AG08395 (cell line): ENCODE data around the gene RBM24.
A peak's percentile ranks its signal among the peaks of the same experiment; 100 is the strongest.

Experiments used
- DNase-seq: peaks from one replicate; pipeline ENCODE4 v3.0.0; 2012; ENCODE audit warnings: mixed read lengths, low spot score

Gene RBM24

GRCh38 chr6:17281100-17281496 is at the start of gene RBM24:
RBM24 (plus strand) TSS chr6:17281361; CDS start chr6:17281582, 221 bp downstream.
- peak; percentile 53 for DNase-seq

- no peak for DNase-seq
Observed at GRCh38 chr6:17233531-17233930, 47.6 kb upstream of the RBM24 start.

GRCh38 chr6:17237246-17237645 is 43.9 kb upstream of the RBM24 start:
- no peak for DNase-seq

- DNase-seq, result no peak
Observed at GRCh38 chr6:17239260-17239659, 41.9 kb upstream of the RBM24 start.

- DNase-seq, result no peak
Observed at GRCh38 chr6:17240803-17241500, 40.2 kb upstream of the RBM24 start.

GRCh38 chr6:17242087-17242486 is 39.1 kb upstream of the RBM24 start:
- no peak for DNase-seq

- no peak for DNase-seq
Observed at GRCh38 chr6:17250237-17250636, 30.9 kb upstream of the RBM24 start.

- no peak for DNase-seq
Observed at GRCh38 chr6:17251953-17252352, 29.2 kb upstream of the RBM24 start.

- no peak for DNase-seq
Observed at GRCh38 chr6:17258749-17259148, 22.4 kb upstream of the RBM24 start.

GRCh38 chr6:17265570-17265969 is 15.6 kb upstream of the RBM24 start:
- no peak for DNase-seq

- DNase-seq, result no peak
Observed at GRCh38 chr6:17267566-17267965, 13.6 kb upstream of the RBM24 start.

- DNase-seq, result no peak
Observed at GRCh38 chr6:17268114-17268513, 13.0 kb upstream of the RBM24 start.

- DNase-seq, result no peak
Observed at GRCh38 chr6:17269840-17270239, 11.3 kb upstream of the RBM24 start.

GRCh38 chr6:17271628-17272027 is 9.5 kb upstream of the RBM24 start:
- no peak for DNase-seq

GRCh38 chr6:17276766-17277165 is 4.4 kb upstream of the RBM24 start:
- no peak for DNase-seq

GRCh38 chr6:17277256-17277655 is 3.9 kb upstream of the RBM24 start:
- DNase-seq, result no peak

GRCh38 chr6:17278289-17279063 is 2.7 kb upstream of the RBM24 start:
- peak; percentile 58 for DNase-seq

GRCh38 chr6:17280138-17280537 is 1.0 kb upstream of the RBM24 start:
- DNase-seq, result no peak

- DNase-seq, result peak; percentile 43
Observed at GRCh38 chr6:17280552-17281090, 540 bp upstream of the RBM24 start.

GRCh38 chr6:17281497-17282481 is 628 bp downstream of the RBM24 start:
- DNase-seq, result no peak

- DNase-seq, result no peak
Observed at GRCh38 chr6:17283074-17283473, 1.9 kb downstream of the RBM24 start.

- DNase-seq, result no peak
Observed at GRCh38 chr6:17289630-17290061, 8.5 kb downstream of the RBM24 start.
